Esophagus muscularis mucosa (tissue), 4 donors: ENCODE measurements around the gene APP. TPM values are rescaled to one million over a fixed set of nuclear protein-coding genes. Genes with fewer than 3 reads are reported as not detected.

ENCODE experiments used
- DNase-seq: peaks from one replicate; pipeline ENCODE4 v3.0.0-alpha.2; 2017; ENCODE audit errors: extremely low spot score
- H3K27ac ChIP-seq, 4 donors: fragments of 200-600 bp; sonication (generic); replicated peaks in 1 of 4; 1 replicate in 3 of 4; 2 replicates in 1 of 4; pipeline ENCODE4 v1.5.1; 2016 to 2019; ENCODE audit warnings: mild to moderate bottlenecking in 1 of 4
- H3K27me3 ChIP-seq, 4 donors: fragments of 200-600 bp; sonication (generic); one replicate each; pipeline versions ENCODE4 v1.5.1 to v1.6.0; 2016 to 2019
- H3K36me3 ChIP-seq, 4 donors: fragments of 200-600 bp; sonication (generic); one replicate each; pipeline ENCODE4 v1.5.1; 2016 to 2019
- H3K4me1 ChIP-seq, 4 donors: fragments of 200-600 bp; sonication (generic); one replicate each; pipeline ENCODE4 v1.5.1; 2016 to 2019
- H3K4me3 ChIP-seq, 4 donors: fragments of 200-600 bp; sonication (generic); 1 replicate in 2 of 4; 2 replicates in 2 of 4; pipeline ENCODE4 v1.5.1; 2016 to 2019; ENCODE audit warnings: mild to moderate bottlenecking in 4 of 4, moderate library complexity in 1 of 4
- H3K9me3 ChIP-seq, 4 donors: fragments of 200-600 bp; sonication (generic); 1 replicate in 3 of 4; 2 replicates in 1 of 4; pipeline ENCODE4 v1.5.1; 2016 to 2019
- EP300 ChIP-seq: sonication (generic); formaldehyde crosslinking; IDR thresholded peaks from one replicate; pipeline ENCODE4 v1.6.1; 2017; ENCODE audit warnings: antibody characterized with exemption
- POLR2A ChIP-seq: fragments of 450-650 bp; IDR thresholded peaks from one replicate; pipeline ENCODE4 v1.6.1; 2017; ENCODE audit warnings: antibody characterized with exemption, moderate library complexity, mild to moderate bottlenecking, low read depth
- POLR2AphosphoS5 ChIP-seq, 2 donors: sonication (generic); formaldehyde crosslinking; IDR thresholded peaks; one replicate each; pipeline ENCODE4 v1.6.1; 2017; ENCODE audit warnings: antibody characterized with exemption in 2 of 2
- WGBS: methylation state at CpG from one replicate; pipeline ENCODE4 v1.1.5; 2018; 5-methylcytosine and 5-hydroxymethylcytosine counted together
- intact Hi-C: fragments of 100-400 bp; cut with DNase I; formaldehyde crosslinking; loops from one replicate; pipeline ENCODE4 v1.15.1; 2023
- total RNA-seq, 4 donors: library from RNA; depleted of rRNA; stranded (reverse); fragments of >200 nt; gene quantifications; one replicate each; pipeline versions ENCODE4 v1.1.0 to v1.2.1, GENCODE V29; 2016
- TF ChIP-seq, protein P1 (sequence below), 3 experiments: fragments of 200-600 bp in 2 of 3; fragments of 450-650 bp in 1 of 3; sonication (generic) in 2 of 3; IDR thresholded peaks; one replicate each; pipeline ENCODE4 v1.5.1; 2017 to 2019; ENCODE audit warnings: antibody characterized with exemption in 3 of 3, mild to moderate bottlenecking in 2 of 3, moderate library complexity in 1 of 3

Gene APP
- total RNA-seq, 4 donors from 2014 or later, result 459 to 790 (median 624) TPM

DNA sequence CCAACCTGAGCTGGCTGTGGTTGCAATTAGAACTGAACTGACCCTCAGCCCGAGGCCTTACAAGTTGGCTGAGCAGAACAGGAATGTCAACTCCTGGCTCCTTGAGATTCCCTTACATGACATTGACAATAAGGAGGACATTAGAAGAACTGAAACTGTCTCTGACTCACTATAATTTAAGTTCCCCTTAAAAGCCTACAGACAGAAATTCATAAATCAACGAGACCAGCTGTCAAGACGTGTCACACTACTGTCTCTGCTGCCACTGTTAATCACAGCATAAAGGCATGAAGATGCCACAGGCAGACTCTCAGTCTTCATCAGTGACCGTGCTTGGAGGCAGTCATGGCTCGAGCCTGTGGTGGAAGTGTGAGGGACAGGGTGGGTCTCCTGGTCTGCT is 267.0 kb downstream of the APP start:
- Histone ChIP-seq H3K27me3 (no peaks in the 10 kb centered on the region), H3K27ac (no peak overlapping the region), H3K9me3 (no peaks in the 10 kb centered on the region), H3K4me1 (peaks cover 2 to 11% (median 7%) of the 10 kb centered on the region in 4 donors), H3K36me3 (peaks cover 0 to 25% (median 9%) of the 10 kb centered on the region in 4 donors), H3K4me3 (no peak overlapping the region)
- no peak for TF ChIP-seq POLR2A
- no peak for TF ChIP-seq POLR2AphosphoS5 (IDR thresholded peaks at IDR 0.05)
- TF ChIP-seq, protein P1, sequence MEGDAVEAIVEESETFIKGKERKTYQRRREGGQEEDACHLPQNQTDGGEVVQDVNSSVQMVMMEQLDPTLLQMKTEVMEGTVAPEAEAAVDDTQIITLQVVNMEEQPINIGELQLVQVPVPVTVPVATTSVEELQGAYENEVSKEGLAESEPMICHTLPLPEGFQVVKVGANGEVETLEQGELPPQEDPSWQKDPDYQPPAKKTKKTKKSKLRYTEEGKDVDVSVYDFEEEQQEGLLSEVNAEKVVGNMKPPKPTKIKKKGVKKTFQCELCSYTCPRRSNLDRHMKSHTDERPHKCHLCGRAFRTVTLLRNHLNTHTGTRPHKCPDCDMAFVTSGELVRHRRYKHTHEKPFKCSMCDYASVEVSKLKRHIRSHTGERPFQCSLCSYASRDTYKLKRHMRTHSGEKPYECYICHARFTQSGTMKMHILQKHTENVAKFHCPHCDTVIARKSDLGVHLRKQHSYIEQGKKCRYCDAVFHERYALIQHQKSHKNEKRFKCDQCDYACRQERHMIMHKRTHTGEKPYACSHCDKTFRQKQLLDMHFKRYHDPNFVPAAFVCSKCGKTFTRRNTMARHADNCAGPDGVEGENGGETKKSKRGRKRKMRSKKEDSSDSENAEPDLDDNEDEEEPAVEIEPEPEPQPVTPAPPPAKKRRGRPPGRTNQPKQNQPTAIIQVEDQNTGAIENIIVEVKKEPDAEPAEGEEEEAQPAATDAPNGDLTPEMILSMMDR (IDR thresholded peaks at IDR 0.05), result no peak
- TF ChIP-seq EP300, result no peak
- WGBS, result 86% methylated on average over 5 of the region's 5 CpGs
- no peak for DNase-seq
- intact Hi-C loops, result loop anchor here (10.0 kb wide), 1 partner anchor 51 kb away; no protein-coding TSS in a partner anchor

DNA sequence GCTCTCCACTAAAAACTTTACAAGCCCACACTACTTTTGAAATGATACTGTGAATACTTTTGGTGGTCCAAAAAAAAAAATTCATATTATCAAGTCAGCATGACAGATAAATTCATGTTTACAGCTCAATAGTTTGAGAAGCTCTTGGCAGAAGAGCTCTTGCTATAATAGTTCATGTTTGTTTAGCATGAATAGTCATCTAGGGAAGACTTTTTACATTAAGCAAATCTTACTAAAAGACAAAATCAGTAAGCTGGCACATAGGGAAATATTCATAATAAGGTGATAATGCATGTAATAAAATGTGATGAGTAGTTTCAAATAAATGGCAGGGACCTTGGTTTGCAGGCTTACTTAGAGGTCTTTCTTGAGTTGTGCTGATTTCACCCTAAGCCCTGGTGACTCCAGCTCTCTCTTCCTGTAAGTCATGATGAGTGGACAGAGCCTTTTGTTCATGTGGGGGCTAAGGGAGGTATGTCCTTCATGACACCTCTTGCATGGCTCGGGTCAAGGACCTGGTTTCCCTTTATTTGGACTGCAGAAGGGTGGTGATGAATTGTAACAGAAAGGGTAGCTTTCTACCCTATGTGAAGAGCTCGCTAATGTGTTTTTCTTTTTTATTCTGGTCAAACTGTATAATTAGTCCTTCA is 269.1 kb downstream of the APP start:
- Histone ChIP-seq H3K27ac (no peak overlapping the region), H3K4me3 (no peak overlapping the region), H3K9me3 (no peaks in the 10 kb centered on the region), H3K27me3 (no peaks in the 10 kb centered on the region), H3K4me1 (peaks cover 0 to 15% (median 3%) of the 10 kb centered on the region in 4 donors), H3K36me3 (peaks cover 0 to 32% (median 13%) of the 10 kb centered on the region in 4 donors)
- TF ChIP-seq, protein P1 (IDR thresholded peaks at IDR 0.05), result no peak
- TF ChIP-seq EP300 (no peak), POLR2AphosphoS5 (IDR thresholded peaks at IDR 0.05) (no peak), POLR2A (no peak)
- intact Hi-C loops, result loop anchor here (10.0 kb wide), 1 partner anchor 53 kb away; no protein-coding TSS in a partner anchor
- no peak for DNase-seq
- WGBS, result 72% methylated on average over 2 of the region's 2 CpGs

DNA sequence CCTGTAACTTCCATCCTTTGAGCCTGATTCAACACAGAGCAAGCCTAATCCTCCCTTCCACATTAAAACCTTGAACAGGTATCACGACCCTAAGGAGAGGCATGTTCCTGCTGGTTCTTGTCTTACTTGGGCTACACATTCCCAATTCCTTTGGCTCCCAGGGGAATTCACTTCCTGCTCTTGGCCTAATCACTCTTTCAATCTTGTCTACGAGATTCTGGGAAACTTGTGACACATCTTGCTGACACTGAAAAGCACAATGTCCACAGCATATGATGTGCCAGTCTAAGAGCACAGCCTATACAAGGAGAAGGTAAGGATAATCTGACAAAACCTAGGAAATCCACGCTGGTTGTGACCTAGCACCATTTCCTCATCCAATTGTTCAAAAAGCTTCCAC is 271.9 kb downstream of the APP start:
- DNase-seq, result no peak
- Histone ChIP-seq H3K27ac (peak overlapping the region in 2 of 4 donors; percentile 4 to 16), H3K27me3 (no peaks in the 10 kb centered on the region), H3K4me1 (peaks cover 0 to 15% (median 3%) of the 10 kb centered on the region in 4 donors), H3K4me3 (no peak overlapping the region), H3K36me3 (peaks cover 0 to 25% (median 16%) of the 10 kb centered on the region in 4 donors), H3K9me3 (no peaks in the 10 kb centered on the region)
- intact Hi-C loops, result loop anchor here (5.0 kb wide), 1 partner anchor 274 kb away; the partner anchor contains the start of gene APP
- TF ChIP-seq, protein P1 (IDR thresholded peaks at IDR 0.05), result no peak
- no peak for TF ChIP-seq POLR2A
- no peak for TF ChIP-seq EP300
- no peak for TF ChIP-seq POLR2AphosphoS5 (IDR thresholded peaks at IDR 0.05)
- 61% methylated on average over 3 of the region's 3 CpGs for WGBS

DNA sequence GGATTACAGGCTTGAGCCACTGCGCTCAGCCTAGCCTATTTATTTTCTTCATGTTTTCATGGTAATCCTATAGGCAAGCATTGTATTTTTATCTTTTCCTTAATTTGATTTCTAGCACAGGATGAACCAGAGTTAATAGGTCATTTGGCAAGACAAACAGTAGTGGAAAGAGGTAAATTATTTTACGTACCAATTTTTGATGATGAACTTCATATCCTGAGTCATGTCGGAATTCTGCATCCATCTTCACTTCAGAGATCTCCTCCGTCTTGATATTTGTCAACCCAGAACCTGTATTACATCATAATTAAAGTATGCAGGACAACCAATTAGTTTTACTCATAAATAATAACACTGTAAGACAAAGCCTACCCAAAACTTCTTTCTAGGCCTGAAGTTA is 273.2 kb downstream of the APP start:
- Histone ChIP-seq H3K36me3 (peaks cover 0 to 25% (median 15%) of the 10 kb centered on the region in 4 donors), H3K4me3 (no peak overlapping the region), H3K27me3 (no peaks in the 10 kb centered on the region), H3K27ac (no peak overlapping the region), H3K9me3 (no peaks in the 10 kb centered on the region), H3K4me1 (peaks cover 0 to 15% (median 3%) of the 10 kb centered on the region in 4 donors)
- intact Hi-C loops, result loop anchor here (5.0 kb wide), 1 partner anchor 275 kb away; the partner anchor contains the start of gene APP
- WGBS, result 88% methylated on average over 4 of the region's 4 CpGs
- DNase-seq, result no peak
- TF ChIP-seq POLR2AphosphoS5 (IDR thresholded peaks at IDR 0.05) (no peak), POLR2A (no peak), EP300 (no peak)
- TF ChIP-seq, protein P1 (IDR thresholded peaks at IDR 0.05), result no peak
